ENCODE data around the gene PDE7B. TPM values are rescaled to one million over a fixed set of nuclear protein-coding genes. Genes with fewer than 3 reads are reported as not detected.

The PDE7B gene
- total RNA-seq, 1 experiment from 2014 or later: not detected

- Mint-ChIP-seq H3K9me3 (no peaks in the 10 kb centered on the region), H3K27me3 (ENCODE audit: low read depth) (no peaks in the 10 kb centered on the region), H3K4me3 (no peak overlapping the region), H3K36me3 (no peaks in the 10 kb centered on the region), H3K27ac (no peak overlapping the region), H3K4me1 (no peaks in the 10 kb centered on the region)
- TF ChIP-seq, protein P1, sequence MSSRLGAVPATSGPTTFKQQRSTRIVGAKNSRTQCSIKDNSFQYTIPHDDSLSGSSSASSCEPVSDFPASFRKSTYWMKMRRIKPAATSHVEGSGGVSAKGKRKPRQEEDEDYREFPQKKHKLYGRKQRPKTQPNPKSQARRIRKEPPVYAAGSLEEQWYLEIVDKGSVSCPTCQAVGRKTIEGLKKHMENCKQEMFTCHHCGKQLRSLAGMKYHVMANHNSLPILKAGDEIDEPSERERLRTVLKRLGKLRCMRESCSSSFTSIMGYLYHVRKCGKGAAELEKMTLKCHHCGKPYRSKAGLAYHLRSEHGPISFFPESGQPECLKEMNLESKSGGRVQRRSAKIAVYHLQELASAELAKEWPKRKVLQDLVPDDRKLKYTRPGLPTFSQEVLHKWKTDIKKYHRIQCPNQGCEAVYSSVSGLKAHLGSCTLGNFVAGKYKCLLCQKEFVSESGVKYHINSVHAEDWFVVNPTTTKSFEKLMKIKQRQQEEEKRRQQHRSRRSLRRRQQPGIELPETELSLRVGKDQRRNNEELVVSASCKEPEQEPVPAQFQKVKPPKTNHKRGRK (CRISPR knock-in tag; IDR thresholded peaks at IDR 0.05; ENCODE audit: borderline replicate concordance): no peak
- TF ChIP-seq SOX15 (CRISPR knock-in tag; IDR thresholded peaks at IDR 0.05): no peak
- no peak for TF ChIP-seq ETV6 (CRISPR knock-in tag; IDR thresholded peaks at IDR 0.05)
- TF ChIP-seq JAZF1 (CRISPR knock-in tag; IDR thresholded peaks at IDR 0.05): no peak
- no peak for TF ChIP-seq HMGXB4 (CRISPR knock-in tag; IDR thresholded peaks at IDR 0.05)
- no peak for TF ChIP-seq GRHL2 (CRISPR knock-in tag; IDR thresholded peaks at IDR 0.05; ENCODE audit: insufficient replicate concordance, severe bottlenecking)
- no peak for TF ChIP-seq PREB (CRISPR knock-in tag; IDR thresholded peaks at IDR 0.05; ENCODE audit: borderline replicate concordance)
- no peak for TF ChIP-seq CREM (CRISPR knock-in tag; IDR thresholded peaks at IDR 0.05)
- no peak for TF ChIP-seq IRF2 (CRISPR knock-in tag; IDR thresholded peaks at IDR 0.05; ENCODE audit: borderline replicate concordance, low read depth)
- TF ChIP-seq, protein P2, sequence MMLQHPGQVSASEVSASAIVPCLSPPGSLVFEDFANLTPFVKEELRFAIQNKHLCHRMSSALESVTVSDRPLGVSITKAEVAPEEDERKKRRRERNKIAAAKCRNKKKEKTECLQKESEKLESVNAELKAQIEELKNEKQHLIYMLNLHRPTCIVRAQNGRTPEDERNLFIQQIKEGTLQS (CRISPR knock-in tag; conservative IDR thresholded peaks at IDR 0.05): no peak
- TF ChIP-seq CDX4 (CRISPR knock-in tag; IDR thresholded peaks at IDR 0.05; ENCODE audit: borderline replicate concordance): no peak
- TF ChIP-seq, protein P3, sequence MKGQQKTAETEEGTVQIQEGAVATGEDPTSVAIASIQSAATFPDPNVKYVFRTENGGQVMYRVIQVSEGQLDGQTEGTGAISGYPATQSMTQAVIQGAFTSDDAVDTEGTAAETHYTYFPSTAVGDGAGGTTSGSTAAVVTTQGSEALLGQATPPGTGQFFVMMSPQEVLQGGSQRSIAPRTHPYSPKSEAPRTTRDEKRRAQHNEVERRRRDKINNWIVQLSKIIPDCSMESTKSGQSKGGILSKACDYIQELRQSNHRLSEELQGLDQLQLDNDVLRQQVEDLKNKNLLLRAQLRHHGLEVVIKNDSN (CRISPR knock-in tag; IDR thresholded peaks at IDR 0.05): no peak
- no peak for TF ChIP-seq ATF6 (CRISPR knock-in tag; IDR thresholded peaks at IDR 0.05)
- TF ChIP-seq ZNF423 (CRISPR knock-in tag; IDR thresholded peaks at IDR 0.05): no peak
- ATAC-seq (no peak), DNase-seq (ENCODE audit: low spot score) (no peak)
- CTCF ChIA-PET: no interaction called here
- POLR2A ChIA-PET: no interaction called here
These were observed 43.9 kb downstream of the PDE7B start for GRCh38 chr6:135895231-135895911.

GRCh38 chr6:135897087-135897486, 45.6 kb downstream of the PDE7B start:
- H3K36me3 Mint-ChIP-seq: no peaks in the 10 kb centered on the region
- DNase-seq (ENCODE audit: low spot score) (no peak), ATAC-seq (no peak)
- H3K27me3 Mint-ChIP-seq (ENCODE audit: low read depth): no peaks in the 10 kb centered on the region
- POLR2A ChIA-PET: no interaction called here
- no peak overlapping the region for H3K4me3 Mint-ChIP-seq
- H3K4me1 Mint-ChIP-seq: no peaks in the 10 kb centered on the region
- CTCF ChIA-PET: interaction anchor here (2.1 kb wide), 1 partner anchor 13 kb away, joined by 10 read pairs; no protein-coding TSS in a partner anchor
- H3K27ac Mint-ChIP-seq: no peak overlapping the region
- H3K9me3 Mint-ChIP-seq: no peaks in the 10 kb centered on the region
- no peak for TF ChIP-seq SMAD4 (CRISPR knock-in tag; IDR thresholded peaks at IDR 0.05)
- TF ChIP-seq MXD4 (CRISPR knock-in tag; IDR thresholded peaks at IDR 0.05; ENCODE audit: borderline replicate concordance): no peak
- no peak for TF ChIP-seq FOXP4 (CRISPR knock-in tag; IDR thresholded peaks at IDR 0.05)
- TF ChIP-seq ZNF416 (CRISPR knock-in tag; IDR thresholded peaks at IDR 0.05): no peak
- TF ChIP-seq GRHL2 (CRISPR knock-in tag; IDR thresholded peaks at IDR 0.05; ENCODE audit: insufficient replicate concordance, severe bottlenecking): no peak
- no peak for TF ChIP-seq ZMAT4 (CRISPR knock-in tag; IDR thresholded peaks at IDR 0.05)
- TF ChIP-seq NFYB (CRISPR knock-in tag; conservative IDR thresholded peaks at IDR 0.05; ENCODE audit: low read depth): no peak
- no peak for TF ChIP-seq CTCF (IDR thresholded peaks at IDR 0.05)
- TF ChIP-seq PRRX2 (CRISPR knock-in tag; IDR thresholded peaks at IDR 0.05): no peak

Data from WTC11 (cell line).